ENCODE measurements around the gene MACROD2. TPM values are rescaled to one million over a fixed set of nuclear protein-coding genes. Genes with fewer than 3 reads are reported as not detected.

Gene MACROD2
- total RNA-seq, 1 donor from 2014 or later = 6.4 TPM

DNA sequence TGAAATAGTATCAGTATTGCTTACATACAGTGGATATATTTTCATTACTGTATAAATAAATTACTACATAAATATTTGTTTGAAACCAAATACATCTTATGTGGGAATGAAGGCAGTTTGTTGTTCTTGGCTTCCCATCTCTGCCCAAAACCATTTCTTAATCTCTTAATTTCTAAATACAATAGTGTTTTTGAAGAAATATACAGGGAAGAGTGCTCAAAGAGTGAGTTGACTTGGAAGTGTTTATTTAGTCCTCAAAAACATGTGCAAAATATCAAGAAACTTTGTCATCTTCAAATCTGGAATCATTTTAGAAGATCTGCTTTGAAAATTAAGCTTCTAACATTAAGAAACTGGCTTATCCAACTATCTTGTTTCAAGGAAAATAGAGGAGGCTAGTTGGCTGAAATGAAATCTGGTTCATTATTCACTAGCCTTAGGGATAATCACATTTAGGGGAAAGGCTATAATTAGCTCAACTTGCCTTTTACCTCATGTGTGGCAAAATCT lies 601.9 kb downstream of the MACROD2 start:
- DNase-seq (ENCODE audit: low read depth, low spot score) = no peak
- H3K36me3 Mint-ChIP-seq (ENCODE audit: low read depth) = no peaks in the 10 kb centered on the region
- H3K4me1 Mint-ChIP-seq = peaks cover 5% of the 10 kb centered on the region
- TF ChIP-seq CTCF (conservative IDR thresholded peaks at IDR 0.05) = no peak
- H3K4me3 Mint-ChIP-seq = no peak overlapping the region
- H3K27me3 Mint-ChIP-seq (ENCODE audit: low read depth) = no peaks in the 10 kb centered on the region
- H3K9me3 Mint-ChIP-seq = no peaks in the 10 kb centered on the region
- H3K27ac Mint-ChIP-seq (ENCODE audit: unreplicated experiment) = no peak overlapping the region

DNA sequence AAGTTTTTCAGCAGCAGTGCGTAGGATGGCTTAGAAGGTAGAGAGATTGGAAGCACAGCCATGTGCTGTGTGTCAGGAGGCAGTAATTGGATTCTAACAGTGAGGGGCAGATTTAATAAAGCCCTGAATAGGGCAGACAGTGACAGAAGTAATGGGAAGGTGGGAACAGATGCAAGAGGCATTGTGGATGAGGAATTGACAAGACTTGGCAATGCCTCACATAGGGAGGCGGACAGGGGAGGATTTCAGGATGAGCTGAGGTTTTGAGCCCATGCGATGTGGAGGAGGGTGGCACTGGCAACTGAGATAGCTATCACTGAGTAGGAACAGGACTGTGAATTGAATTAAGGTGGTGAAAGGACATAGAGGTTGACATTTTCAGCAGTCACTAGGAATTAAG lies 604.3 kb downstream of the MACROD2 start:
- Mint-ChIP-seq H3K27me3 (ENCODE audit: low read depth) (no peaks in the 10 kb centered on the region), H3K27ac (ENCODE audit: unreplicated experiment) (peak overlapping the region; percentile 31), H3K4me1 (peaks cover 5% of the 10 kb centered on the region), H3K4me3 (no peak overlapping the region), H3K9me3 (no peaks in the 10 kb centered on the region), H3K36me3 (ENCODE audit: low read depth) (no peaks in the 10 kb centered on the region)
- no peak for DNase-seq (ENCODE audit: low read depth, low spot score)
- no peak for TF ChIP-seq CTCF (conservative IDR thresholded peaks at IDR 0.05)

DNA sequence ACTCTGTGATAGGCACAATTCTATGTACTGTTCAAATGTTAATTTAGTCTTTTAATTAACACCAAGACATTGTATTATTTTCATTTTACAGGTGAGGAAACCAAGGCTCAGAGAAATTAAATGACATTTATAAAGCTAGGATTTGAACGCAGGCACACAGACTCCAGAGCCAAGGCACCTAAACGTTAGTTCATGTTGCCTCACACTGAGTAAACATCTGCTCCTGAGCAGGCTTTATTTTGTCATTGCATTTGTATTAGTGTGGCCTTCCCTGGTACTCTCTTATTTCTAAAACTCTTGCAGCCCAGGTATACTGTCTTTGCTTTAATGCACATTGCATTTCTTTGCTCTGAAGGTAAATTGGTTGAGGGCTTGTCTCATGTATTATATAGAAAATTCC lies 605.2 kb downstream of the MACROD2 start:
- Mint-ChIP-seq H3K9me3 (no peaks in the 10 kb centered on the region), H3K27ac (ENCODE audit: unreplicated experiment) (no peak overlapping the region), H3K27me3 (ENCODE audit: low read depth) (no peaks in the 10 kb centered on the region), H3K4me3 (no peak overlapping the region), H3K4me1 (peaks cover under 1% of the 10 kb centered on the region), H3K36me3 (ENCODE audit: low read depth) (no peaks in the 10 kb centered on the region)
- DNase-seq (ENCODE audit: low read depth, low spot score) = no peak
- no peak for TF ChIP-seq CTCF (conservative IDR thresholded peaks at IDR 0.05)

DNA sequence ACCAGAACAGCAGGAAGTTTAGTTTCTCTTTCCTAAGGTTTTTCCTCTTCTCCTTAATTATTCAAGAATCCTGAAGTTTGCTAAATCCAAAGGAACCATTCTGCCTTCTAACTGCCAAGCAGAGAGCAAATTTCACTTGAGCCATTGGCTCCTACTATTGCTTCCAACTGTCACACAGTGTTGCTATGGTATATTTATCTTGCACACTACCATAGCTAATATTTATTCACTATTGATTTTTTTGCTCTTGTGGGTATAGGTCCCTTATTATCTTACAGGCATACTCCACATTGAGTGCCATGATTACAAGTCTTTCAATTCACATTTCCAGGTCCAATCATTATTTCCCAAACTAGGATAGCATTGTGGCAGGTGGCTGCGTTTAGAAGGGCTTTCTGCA lies 608.8 kb downstream of the MACROD2 start:
- H3K4me3 Mint-ChIP-seq = no peak overlapping the region
- no peak overlapping the region for H3K27ac Mint-ChIP-seq (ENCODE audit: unreplicated experiment)
- H3K4me1 Mint-ChIP-seq = no peaks in the 10 kb centered on the region
- H3K27me3 Mint-ChIP-seq (ENCODE audit: low read depth) = no peaks in the 10 kb centered on the region
- peaks cover 2% of the 10 kb centered on the region for H3K9me3 Mint-ChIP-seq
- no peak for TF ChIP-seq CTCF (conservative IDR thresholded peaks at IDR 0.05)
- no peaks in the 10 kb centered on the region for H3K36me3 Mint-ChIP-seq (ENCODE audit: low read depth)
- no peak for DNase-seq (ENCODE audit: low read depth, low spot score)

- no peak overlapping the region for H3K27ac Mint-ChIP-seq (ENCODE audit: unreplicated experiment)
- no peaks in the 10 kb centered on the region for H3K36me3 Mint-ChIP-seq (ENCODE audit: low read depth)
- no peak overlapping the region for H3K4me3 Mint-ChIP-seq
- peaks cover 4% of the 10 kb centered on the region for H3K4me1 Mint-ChIP-seq
- no peak for TF ChIP-seq CTCF (conservative IDR thresholded peaks at IDR 0.05)
- no peaks in the 10 kb centered on the region for H3K27me3 Mint-ChIP-seq (ENCODE audit: low read depth)
- no peak for DNase-seq (ENCODE audit: low read depth, low spot score)
- H3K9me3 Mint-ChIP-seq = peaks cover 2% of the 10 kb centered on the region
These were observed 614.3 kb downstream of the MACROD2 start for GRCh38 chr20:14609328-14610221.

All from neural crest cell (in vitro differentiated cells).